Ecto neural progenitor cell (in vitro differentiated cells): ENCODE data around the gene UBB.
"Not testable (repeated sequence)": the region's sequence is repeated elsewhere in the genome, so short reads cannot be mapped to it uniquely, and the experiment has no call there.

Experiments used
- DNase-seq: peaks from one replicate; pipeline ENCODE4 v3.0.0-alpha.2; 2018; ENCODE audit warnings: low spot score

UBB gene

DNA sequence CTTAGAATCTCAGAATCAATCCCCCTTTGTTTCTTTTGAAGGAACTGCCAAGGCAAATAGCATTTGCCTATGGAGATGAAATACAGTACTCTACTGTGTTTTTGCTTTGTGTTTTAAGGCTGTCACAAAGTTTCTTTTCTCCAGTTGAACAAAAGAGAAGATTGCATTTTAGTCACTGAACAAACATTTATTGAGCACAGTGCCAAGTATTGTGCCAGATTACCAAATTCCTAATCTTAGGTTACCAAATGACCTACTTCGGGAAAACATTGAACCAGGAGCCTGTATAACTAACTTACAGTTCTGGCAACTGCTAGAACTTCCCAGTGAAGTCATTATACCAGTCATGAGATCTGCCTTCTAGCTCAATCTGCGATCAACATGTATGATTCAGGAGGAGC, 3.0 kb upstream of the UBB start:
- DNase-seq = no peak

DNA sequence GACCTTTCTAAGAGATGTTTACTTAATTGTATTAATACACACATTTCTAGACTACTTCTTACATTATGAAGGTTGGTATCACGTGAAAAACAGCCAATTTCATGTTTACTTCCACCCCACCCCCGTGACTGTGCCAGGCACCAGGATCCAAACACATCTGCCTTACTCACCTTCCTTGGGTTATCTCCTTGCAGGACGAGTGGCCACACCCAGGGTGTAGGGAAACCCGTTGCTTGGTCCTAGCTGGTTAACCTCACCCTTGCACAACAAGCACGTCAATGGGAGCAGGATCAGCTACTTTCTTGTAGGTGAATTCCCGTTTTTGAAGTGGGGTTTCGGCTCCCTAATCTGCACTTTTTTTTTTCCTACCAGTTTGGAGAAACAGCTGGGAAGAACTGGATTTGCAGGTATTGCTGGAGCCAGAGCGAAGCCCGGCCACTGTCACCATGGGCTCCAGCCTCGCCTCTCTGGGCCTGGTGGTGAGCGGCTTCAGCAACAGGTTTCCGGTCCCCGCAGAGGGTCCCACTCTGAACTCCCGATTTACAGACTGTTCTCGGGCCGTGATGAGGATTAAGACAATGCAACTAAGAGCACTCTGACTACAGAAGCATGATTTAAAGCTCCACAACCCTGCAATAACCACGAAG, 2.1 kb upstream of the UBB start:
- no peak for DNase-seq

DNA sequence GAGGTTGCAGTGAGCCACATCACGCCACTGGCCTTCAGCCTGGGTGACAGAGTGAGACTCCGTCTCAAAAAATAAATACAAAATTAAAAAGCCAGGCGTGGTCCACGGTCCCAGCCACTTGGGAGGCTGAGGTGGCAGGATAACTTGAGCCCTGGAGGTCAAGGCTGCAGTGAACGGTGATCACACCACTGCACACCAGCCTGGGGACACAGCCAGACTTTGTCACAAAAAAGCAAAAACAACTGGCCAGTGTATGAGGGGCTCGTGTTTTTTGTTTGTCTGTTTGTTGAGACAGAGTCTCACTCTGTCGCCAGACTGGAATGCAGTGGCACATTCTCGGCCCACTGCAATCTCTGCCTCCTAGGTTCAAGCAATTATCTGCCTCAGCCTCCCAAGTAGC, 1.2 kb upstream of the UBB start:
- DNase-seq = no peak

DNA sequence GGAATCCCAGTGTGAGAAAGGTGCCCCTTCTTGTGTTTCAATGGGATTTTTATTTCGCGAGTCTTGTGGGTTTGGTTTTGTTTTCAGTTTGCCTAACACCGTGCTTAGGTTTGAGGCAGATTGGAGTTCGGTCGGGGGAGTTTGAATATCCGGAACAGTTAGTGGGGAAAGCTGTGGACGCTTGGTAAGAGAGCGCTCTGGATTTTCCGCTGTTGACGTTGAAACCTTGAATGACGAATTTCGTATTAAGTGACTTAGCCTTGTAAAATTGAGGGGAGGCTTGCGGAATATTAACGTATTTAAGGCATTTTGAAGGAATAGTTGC, 567 bp downstream of the UBB start:
- DNase-seq = no peak

DNA sequence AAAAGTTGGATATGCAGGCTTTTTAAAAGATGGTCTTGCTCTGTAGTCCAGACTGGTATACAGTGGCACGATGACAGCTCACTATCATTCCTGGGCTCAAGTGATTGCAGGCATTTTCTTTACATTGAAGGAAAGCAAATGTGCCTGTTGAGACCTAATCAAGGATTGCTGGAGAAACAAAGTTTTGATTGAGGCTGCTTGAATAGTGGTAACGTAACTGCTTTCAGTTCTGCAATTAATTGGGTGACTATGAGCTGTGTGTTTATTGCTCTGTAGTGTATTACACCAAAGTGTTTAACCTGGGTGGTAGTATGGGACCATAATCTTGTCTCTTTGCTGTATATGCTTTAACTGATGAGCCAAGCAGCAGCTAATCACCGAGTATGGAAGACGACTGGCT, 2.3 kb downstream of the UBB start:
- no peak for DNase-seq

DNA sequence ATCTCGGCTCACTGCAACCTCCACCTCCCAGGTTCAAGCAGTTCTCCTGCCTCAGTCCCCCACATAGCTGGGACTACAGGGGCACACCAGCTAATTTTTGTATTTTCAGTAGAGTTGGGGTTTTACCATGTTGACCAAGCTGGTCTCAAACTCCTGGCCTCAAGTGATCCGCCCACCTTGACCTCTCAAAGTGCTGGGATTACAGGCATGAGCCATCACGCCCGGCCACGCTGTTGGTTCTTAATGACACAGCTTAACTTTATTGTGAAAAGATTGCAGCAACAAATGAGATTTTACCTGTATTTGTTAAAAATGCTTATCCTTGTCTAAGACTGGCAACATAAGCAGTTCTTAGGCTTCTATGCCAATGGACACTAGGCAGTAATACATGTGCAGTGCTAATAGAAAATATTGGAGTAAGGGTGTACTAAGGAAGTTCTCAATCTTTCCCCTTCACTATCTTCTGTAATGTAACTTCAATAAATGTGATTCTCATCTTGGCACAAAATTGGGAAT, 2.9 kb downstream of the UBB start:
- DNase-seq = no peak

DNA sequence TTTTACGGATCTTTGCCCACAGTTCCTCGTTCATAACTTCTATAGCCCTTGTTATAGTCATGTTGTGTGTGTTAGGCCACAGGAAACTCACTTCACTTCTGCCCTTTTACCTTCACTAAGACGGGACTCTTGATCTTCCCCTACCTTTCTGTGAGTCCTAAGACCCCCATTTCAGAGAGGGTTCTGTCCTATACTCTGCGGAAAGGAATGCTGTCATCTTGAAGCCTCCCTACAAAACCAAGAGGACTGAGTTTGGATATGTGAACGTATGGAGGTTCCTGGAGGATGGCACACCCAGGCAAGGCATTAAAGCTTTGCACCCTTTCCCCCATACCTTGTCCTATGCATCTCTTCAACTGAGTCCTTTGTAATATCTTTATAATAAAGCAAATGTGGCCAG, 3.7 kb downstream of the UBB start:
- no peak for DNase-seq

DNA sequence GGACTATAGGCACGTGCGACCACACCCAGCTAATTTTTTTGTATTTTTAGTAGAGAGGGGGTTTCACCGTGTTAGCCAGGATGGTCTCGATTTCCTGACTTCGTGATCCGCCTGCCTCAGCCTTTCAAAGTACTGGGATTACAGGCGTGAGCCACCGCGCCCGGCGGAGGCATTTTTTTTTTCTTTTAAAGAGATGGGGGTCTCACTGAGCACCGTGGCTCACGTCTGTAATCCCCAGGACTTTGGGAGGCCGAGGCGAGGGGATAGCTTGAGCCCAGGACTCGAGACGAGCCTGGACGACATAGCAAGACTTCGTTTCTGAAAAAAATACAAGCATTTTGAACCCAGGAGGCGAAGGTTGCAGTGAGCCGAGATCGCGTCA, 5.2 kb downstream of the UBB start:
- DNase-seq = peak; percentile 70

DNA sequence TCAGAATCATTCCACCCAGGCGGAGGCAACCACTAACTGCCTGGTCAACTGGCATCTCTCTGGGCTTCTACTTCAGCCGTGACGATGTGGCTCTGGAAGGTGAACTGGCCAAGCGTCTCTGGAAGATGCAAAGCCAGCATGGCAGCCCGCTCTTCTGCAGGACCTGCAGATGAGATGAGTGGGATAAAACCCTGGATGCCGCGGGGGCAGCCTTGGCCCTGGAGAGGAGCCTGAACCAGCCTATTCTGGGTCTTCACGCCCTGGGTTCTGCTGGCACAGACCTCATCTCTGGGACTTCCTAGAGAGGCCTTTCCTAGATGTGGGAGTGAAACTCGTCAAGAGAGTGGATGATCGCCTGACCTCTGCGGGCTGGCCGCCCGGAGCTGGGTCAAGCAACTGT, 10.6 kb downstream of the UBB start:
- no peak for DNase-seq

DNA sequence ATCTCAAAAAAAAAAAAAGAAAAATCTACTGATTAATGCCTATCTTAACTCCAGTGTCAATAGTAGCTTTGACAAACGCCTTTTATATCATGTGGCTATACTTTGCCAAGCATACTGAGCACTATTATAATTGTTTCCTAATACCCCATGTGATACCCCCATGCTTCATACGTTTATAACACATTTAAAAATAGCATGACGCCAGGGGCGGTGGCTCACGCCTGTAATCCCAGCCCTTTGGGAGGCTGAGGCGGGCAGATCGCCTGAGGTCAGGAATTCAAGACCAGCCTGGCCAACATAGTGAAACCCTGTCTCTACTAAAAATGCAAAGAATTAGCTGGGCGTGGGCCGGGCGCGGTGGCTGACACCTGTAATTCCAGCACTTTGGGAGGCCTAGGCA, 11.6 kb downstream of the UBB start:
- DNase-seq = not testable (repeated sequence)

DNA sequence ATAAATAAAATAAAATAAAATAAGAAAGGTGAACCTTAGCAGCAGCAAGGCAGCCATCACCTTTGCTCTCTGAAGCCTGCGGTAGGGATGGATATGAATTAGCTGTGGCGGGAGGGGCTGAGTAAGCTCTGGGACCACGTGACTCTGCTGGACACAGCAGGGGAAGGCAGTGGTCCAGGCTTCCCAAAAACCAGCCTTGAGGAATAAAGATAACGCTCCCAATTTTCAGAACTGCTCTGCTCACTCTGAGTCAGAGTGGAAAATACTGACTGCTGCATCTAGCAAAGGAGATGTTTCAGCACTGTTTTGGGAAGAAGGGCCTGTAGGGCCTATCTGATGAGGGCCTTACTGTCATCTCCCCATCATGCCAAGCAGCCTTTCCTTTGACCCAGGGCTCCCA, 15.0 kb downstream of the UBB start:
- DNase-seq = not testable (repeated sequence)

DNA sequence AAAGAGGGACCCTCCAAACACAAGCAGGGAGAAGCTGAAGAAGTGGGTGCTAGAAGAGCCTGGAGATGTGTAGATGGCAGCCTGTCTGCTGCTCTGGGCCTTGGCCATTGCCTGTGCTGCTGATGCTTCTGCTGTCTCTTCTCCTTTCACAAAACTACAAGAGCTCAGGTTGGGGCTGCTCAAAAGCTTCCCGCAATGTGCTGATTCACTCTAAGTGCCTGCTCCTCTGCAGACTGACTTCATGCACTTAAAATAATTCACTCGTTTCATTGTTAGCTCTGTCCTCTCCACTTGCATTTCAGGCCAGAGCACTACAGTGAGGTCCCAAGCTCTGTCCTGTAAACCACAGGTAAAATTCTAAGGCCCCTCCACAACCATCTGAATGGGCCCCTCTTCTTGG, 15.8 kb downstream of the UBB start:
- DNase-seq = not testable (repeated sequence)

DNA sequence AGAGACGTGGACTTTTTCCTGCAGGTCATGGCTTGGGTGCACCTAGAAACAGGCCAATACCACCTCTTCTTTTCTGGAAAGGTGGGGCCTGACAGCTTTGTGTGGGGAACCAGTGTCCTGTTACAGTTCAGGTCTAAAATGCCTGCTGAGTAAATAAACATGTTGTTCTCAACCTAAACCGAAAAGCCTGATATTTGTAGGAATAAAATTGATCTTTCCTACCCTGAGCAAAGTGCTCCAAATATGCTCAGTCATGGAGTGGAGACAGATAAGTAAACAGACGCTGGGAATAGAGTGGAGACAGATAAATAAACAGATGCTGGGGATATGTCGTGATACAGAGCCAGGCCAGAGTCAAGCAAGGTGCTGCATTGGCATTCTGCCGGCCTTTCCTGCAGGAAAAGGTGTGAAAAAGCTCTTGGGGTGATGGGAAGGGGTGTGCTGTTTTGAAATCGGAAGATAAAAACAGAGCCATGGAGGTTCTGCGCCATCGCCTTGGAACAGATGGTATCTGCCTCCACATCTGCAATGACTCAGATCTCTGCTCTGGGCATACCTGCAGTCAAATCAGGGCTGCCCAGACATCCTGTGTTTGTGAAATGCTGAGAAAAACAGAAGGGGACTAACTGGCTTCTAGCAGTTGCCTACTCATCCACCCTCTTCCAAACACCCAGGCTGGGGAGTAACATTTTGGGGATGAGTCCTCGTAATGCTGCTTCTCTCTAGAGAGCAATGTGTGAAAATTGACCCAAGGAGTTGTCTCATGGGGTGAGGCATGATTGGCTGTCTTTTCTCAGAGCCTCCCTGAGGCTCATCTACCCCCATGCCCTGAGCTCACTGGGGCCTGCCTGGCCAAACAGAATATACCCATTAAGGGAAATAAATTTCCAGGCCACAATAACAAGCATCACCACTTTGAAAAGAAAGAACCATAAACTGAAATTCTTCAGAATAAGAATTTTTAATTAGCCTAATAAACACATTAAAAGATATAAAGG, 17.7 kb downstream of the UBB start:
- DNase-seq = no peak

DNA sequence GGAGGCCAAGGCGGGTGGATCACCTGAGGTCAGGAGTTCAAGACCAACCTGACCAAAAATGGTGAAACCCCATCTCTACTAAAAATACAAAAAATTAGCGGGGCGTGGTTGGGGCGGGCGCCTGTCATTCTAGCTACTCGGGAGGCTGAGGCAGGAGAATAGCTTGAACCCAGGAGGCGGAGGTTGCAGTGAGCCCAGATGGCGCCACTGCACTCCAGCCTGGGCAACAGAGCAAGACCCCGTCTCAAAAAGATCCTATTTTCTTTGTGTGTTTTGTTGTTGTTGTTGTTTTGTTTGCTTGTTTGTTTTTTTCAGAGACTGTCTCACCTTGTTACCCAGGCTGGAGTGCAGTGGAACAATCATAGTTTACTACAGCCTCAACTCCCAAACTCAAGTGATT, 23.0 kb downstream of the UBB start:
- not testable (repeated sequence) for DNase-seq

DNA sequence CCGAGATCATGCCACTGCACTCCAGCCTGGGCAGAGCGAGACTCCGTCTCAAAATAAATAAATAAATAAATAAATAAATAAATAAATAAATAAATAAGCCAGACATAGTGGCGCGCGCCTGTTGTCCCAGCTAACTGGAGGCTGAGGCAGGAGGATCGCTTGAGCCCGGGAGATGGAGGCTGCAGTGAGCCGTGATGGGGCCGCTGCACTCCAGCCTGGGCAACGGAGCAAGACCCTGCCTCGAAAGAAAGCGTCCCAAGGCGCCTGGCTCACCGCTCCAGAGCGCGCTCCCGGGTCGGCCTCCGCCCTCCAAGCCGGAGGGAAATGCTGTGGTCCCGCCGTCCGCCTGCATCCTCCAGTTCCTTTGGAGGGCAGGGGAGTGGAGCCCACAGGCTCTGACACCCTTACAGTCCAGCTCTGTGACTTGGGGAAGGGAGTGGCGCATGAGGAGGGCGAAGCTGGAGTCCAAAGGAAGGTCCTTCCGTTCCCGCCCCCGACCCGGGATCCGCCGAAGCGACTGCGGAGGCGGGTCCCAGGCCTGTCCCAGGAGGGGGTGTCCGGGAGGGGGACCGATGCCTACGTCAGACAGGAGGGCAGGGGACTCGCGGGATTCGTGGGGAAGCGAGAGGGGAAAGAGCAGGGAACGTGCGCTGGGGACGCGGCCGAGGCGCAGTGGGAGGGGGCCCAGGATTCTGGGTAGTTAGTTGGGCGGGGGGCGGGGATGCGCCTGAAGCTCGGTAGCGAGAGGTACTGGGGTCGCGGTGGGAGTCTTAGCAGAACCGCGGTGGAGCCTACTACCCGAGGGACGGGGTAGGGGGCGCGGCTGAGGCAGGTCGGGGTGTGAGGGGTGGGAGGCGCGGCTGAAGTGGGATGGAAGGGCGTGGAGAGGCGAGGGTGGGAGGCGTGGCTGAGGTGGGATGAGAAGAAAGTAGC, 26.1 kb downstream of the UBB start:
- peak; percentile 93 for DNase-seq

DNA sequence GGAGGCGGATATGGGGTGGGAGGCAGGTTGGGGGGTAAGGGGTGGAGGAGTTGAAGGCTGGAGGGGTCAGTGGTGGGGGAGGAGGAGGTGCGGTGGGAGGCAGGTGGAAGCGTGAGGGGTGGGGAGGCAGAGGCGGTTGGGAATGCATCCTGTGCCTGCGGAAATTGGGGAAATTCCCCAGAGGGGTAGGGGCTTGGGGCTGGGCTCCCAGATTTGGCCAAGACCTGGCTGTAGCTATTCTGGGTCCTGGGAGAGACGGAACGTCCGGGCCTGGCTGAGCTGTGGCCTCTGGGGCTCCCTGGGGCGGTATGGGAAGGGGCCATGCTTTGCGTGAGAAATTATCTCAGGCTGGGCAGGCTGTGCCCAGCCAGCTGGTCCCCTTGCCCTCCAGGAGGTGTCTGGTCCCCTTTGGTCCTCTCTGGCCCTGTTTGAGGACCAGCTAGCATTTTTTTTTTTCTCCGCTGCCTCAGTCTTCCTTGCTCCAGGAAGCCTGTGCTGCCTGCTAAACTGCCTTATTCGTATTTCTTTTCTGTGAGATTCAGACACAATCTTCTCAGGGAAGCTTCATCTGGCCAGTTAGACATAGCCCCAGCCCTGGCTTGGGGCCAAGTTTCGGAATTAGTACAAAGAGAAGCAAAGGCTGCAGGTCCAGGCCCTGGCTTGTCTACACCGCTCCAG, 27.2 kb downstream of the UBB start:
- DNase-seq = no peak

DNA sequence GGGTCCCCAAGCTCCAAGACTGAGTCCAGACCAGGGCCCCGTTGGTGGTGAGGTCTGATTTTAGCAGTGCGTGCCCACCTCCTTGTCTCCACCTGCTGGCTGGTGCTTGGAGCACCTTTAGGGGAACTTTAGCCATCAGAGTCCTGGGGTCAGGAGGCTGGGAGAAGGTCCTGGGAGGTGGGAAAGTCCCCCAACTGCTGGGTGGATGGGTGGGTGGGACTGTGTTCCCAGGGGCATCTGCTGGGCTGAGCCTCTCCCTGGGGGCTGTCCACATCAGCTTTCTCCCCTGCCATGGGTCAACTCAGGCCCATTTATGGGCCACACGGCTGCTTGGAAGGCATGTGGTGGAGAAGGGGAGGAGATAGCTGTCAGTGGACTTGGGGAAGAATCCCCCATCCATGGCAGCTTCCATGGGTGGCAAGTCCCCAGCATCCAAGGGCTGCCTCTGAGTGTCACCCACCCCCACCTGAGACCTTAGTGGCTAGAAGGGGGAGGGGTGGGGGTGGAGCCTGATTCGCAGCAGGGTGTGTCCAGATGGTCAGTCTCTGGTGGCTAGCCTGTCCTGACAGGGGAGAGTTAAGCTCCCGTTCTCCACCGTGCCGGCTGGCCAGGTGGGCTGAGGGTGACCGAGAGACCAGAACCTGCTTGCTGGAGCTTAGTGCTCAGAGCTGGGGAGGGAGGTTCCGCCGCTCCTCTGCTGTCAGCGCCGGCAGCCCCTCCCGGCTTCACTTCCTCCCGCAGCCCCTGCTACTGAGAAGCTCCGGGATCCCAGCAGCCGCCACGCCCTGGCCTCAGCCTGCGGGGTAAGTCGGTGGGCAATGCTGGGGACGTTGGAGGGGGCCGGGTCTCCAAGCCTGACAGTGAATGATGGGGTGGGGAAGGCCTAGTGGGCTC, 34.4 kb downstream of the UBB start, which contains the start of gene TRPV2:
Gene TRPV2, plus strand, starts transcription at position 541 of the 894 bp plus-strand sequence. CDS start 2,098 bp downstream, outside the sequence.
- DNase-seq = peak; percentile 55

DNA sequence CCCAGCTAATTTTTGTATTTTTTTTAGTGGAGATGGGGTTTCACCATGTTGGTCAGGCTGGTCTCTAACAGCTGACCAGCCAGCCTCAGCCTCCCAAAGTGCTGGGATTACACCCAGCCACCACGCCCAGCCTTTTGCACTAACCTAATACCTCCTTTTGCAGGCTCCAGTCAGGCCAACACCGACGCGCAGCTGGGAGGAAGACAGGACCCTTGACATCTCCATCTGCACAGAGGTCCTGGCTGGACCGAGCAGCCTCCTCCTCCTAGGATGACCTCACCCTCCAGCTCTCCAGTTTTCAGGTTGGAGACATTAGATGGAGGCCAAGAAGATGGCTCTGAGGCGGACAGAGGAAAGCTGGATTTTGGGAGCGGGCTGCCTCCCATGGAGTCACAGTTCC, 36.5 kb downstream of the UBB start:
- no peak for DNase-seq

DNA sequence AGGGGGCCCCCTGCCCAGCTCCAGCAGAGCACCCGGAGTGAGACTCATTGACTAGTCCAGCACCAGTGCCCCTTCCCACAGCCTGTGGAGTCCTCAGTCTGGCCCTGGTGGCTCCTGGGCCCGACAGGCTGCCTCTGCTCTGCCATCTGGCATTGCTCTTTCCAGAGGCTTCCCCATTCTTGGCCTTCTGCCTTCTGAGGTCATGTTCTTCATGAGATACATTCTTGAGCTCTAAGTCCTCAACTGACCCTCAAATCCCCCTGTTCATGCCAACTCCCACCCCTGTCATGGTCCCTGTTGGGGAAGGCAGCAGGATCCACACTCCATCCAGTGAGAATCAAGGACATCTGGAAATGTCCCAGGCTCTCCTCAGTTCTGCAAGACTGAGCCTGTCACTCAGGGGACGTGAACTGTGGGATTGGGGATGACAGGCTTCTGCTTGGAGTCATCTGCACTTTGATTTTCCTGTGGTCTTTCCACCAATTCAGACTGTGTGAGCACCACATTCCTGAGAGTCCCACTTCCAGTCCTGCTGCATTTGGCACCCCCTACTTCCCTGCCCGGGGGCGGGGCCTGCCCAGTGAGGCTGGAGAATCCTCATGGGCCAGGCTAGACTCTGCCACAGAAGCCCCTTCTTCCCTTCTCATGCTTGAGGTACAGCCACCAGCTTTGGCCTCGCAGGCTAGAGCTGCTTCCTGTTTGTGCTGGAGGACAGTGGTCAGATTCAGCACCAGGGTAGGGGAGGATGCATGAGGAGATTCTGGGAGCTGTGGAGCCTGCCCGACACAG, 37.2 kb downstream of the UBB start:
- DNase-seq = no peak

DNA sequence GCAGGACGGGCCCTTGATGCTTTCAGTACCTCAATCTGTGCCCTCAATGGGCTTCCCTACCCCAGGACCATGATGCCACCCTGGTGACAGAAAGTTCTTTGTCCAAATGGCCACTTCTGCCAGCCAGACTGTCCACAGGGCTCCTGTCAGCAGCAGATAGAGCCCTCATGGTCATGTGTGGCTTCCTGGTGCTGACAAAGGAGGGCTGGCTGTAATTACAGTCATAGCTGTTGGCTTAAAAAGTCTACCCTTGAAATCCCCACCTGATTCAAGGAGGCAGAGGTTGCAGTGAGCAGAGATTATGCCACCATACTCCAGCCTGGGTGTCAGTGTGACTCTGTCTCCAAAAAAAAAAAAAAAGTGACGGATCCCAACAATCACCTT, 37.8 kb downstream of the UBB start:
- DNase-seq = no peak
